Osteoblast (primary cell): ENCODE results near the gene MYMK. TPM values are rescaled to one million over a fixed set of nuclear protein-coding genes. Genes with fewer than 3 reads are reported as not detected.
A peak's percentile ranks its signal among the peaks of the same experiment; 100 is the strongest.

ENCODE experiments used
- DNase-seq: peaks from one replicate; pipeline ENCODE4 v3.0.0; 2011; ENCODE audit warnings: low spot score, mixed read lengths; ENCODE audit not compliant: insufficient read length; ENCODE audit errors: missing footprints
- H2AFZ ChIP-seq: 2 replicates; pipeline ENCODE4 v1.6.0; 2011; ENCODE audit warnings: mild to moderate bottlenecking, low read length
- H3K27ac ChIP-seq: 2 replicates; pipeline ENCODE4 v1.5.1; 2011; ENCODE audit warnings: mild to moderate bottlenecking, low read depth, low read length, moderate library complexity
- H3K27me3 ChIP-seq: 2 replicates; pipeline ENCODE4 v1.6.0; 2012; ENCODE audit warnings: mild to moderate bottlenecking, control low read depth, inconsistent platforms, low read length, moderate library complexity; ENCODE audit not compliant: insufficient read depth
- H3K36me3 ChIP-seq: 2 replicates; pipeline ENCODE4 v1.5.1; 2011; ENCODE audit warnings: mild to moderate bottlenecking, low read length, control low read depth, moderate library complexity; ENCODE audit not compliant: insufficient read depth
- H3K4me1 ChIP-seq: 2 replicates; pipeline ENCODE4 v1.5.1; 2011; ENCODE audit warnings: mild to moderate bottlenecking, low read length, control low read depth, moderate library complexity; ENCODE audit not compliant: insufficient read depth
- H3K4me2 ChIP-seq: 2 replicates; pipeline ENCODE4 v1.6.0; 2011; ENCODE audit warnings: mild to moderate bottlenecking, low read length; ENCODE audit not compliant: insufficient read depth
- H3K4me3 ChIP-seq: fragments of 200-600 bp; sonication (generic); 3 replicates; pipeline ENCODE4 v1.5.1; 2012; ENCODE audit warnings: mild to moderate bottlenecking, low read length, inconsistent platforms; ENCODE audit not compliant: insufficient read depth
- H3K79me2 ChIP-seq: 2 replicates; pipeline ENCODE4 v1.6.0; 2012; ENCODE audit warnings: mild to moderate bottlenecking, low read length, control low read depth, inconsistent platforms; ENCODE audit not compliant: insufficient read depth
- H3K9me3 ChIP-seq: 2 replicates; pipeline ENCODE4 v1.5.1; 2011; ENCODE audit warnings: low read depth, low read length, control low read depth
- H4K20me1 ChIP-seq: 2 replicates; pipeline ENCODE4 v1.6.0; 2012; ENCODE audit warnings: mild to moderate bottlenecking, low read length, control low read depth; ENCODE audit not compliant: insufficient read depth
- CTCF ChIP-seq: IDR thresholded peaks from 2 replicates; pipeline ENCODE4 v1.5.1; 2011; ENCODE audit warnings: mild to moderate bottlenecking, low read depth, low read length, moderate library complexity; ENCODE audit errors: extremely low read depth
- total RNA-seq: library from RNA; depleted of rRNA; stranded (reverse); fragments of >200 nt; gene quantifications from 2 replicates; pipeline ENCODE4 v1.2.3, GENCODE V29; 2012

MYMK gene
- total RNA-seq, 1 donor = not detected

GRCh38 chr9:133489253-133490190 lies 35.2 kb downstream of the MYMK start:
- Histone ChIP-seq H3K79me2 (no peaks in the 10 kb centered on the region), H3K4me1 (peaks cover 12% of the 10 kb centered on the region)
- DNase-seq = peak; percentile 50

GRCh38 chr9:133488686-133489252 lies 36.0 kb downstream of the MYMK start:
- Histone ChIP-seq H3K36me3 (no peaks in the 10 kb centered on the region), H4K20me1 (no peaks in the 10 kb centered on the region), H3K9me3 (no peaks in the 10 kb centered on the region), H3K27ac (no peak overlapping the region), H2AFZ (no peak overlapping the region), H3K27me3 (no peaks in the 10 kb centered on the region), H3K4me3 (no peak overlapping the region), H3K4me1 (peaks cover 12% of the 10 kb centered on the region), H3K79me2 (no peaks in the 10 kb centered on the region), H3K4me2 (no peak overlapping the region)
- TF ChIP-seq CTCF = no peak
- DNase-seq = peak; percentile 90

More at GRCh38 chr9:133489253-133490190, 35.2 kb downstream of the MYMK start:
- no peak for TF ChIP-seq CTCF
- Histone ChIP-seq H3K4me2 (no peak overlapping the region), H2AFZ (no peak overlapping the region), H3K27ac (no peak overlapping the region), H3K36me3 (no peaks in the 10 kb centered on the region), H3K9me3 (no peaks in the 10 kb centered on the region), H3K27me3 (no peaks in the 10 kb centered on the region), H3K4me3 (no peak overlapping the region), H4K20me1 (no peaks in the 10 kb centered on the region)

- Histone ChIP-seq H3K79me2 (no peaks in the 10 kb centered on the region), H3K4me1 (peaks cover 6% of the 10 kb centered on the region), H3K27ac (no peak overlapping the region), H3K27me3 (no peaks in the 10 kb centered on the region), H3K4me2 (no peak overlapping the region), H3K36me3 (no peaks in the 10 kb centered on the region), H3K9me3 (no peaks in the 10 kb centered on the region), H3K4me3 (no peak overlapping the region), H4K20me1 (no peaks in the 10 kb centered on the region), H2AFZ (no peak overlapping the region)
- no peak for TF ChIP-seq CTCF
- DNase-seq = peak; percentile 70
Observed at GRCh38 chr9:133487331-133487725, 37.4 kb downstream of the MYMK start.
